SK-N-MC (cell line): ENCODE data around the gene ZNF644.

Experiments
- EZH2 ChIP-seq: fragments of 200-600 bp; sonication (generic); IDR thresholded peaks from one replicate; pipeline ENCODE4 v1.6.1; 2017; ENCODE audit warnings: antibody characterized with exemption
- FOXP2 ChIP-seq: optimal IDR thresholded peaks from 2 replicates; pipeline ENCODE3; 2011; ENCODE audit warnings: mild to moderate bottlenecking, moderate library complexity; ENCODE audit not compliant: insufficient read depth; ENCODE audit errors: extremely low read length, control extremely low read depth
- POLR2AphosphoS5 ChIP-seq: IDR thresholded peaks from 2 replicates; pipeline ENCODE4 v1.6.1; 2012; ENCODE audit warnings: mild to moderate bottlenecking, low read depth, low read length, borderline replicate concordance

GRCh38 chr1:90899263-90899662 lies 122.6 kb downstream of the ZNF644 start:
- TF ChIP-seq POLR2AphosphoS5 (no peak), EZH2 (no peak), FOXP2 (no peak)
